Measurements from ENCODE around the gene GLS.
"Not testable (repeated sequence)": the region's sequence is repeated elsewhere in the genome, so short reads cannot be mapped to it uniquely, and the experiment has no call there.

The GLS gene

DNA sequence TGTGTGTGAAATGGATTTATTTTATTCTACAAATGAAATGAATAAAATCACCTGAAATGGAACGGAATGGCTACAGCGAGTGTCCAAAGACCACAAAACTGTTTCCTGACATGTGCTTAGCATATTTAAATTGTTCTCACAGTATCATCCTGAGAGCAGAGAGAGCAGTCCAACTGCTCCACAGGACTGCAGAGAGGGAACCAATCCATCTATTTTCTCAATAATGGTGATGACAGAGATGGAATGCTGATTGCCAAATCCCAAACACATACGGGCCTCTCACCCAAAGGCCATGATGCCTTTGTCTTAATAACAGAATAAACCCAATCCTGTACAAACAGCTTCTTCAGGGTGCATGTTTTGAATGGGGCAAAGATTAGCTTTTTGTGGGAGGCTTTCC, 92.2 kb downstream of the GLS start:
- no peak for DNase-seq (ENCODE audit: low read depth)

DNA sequence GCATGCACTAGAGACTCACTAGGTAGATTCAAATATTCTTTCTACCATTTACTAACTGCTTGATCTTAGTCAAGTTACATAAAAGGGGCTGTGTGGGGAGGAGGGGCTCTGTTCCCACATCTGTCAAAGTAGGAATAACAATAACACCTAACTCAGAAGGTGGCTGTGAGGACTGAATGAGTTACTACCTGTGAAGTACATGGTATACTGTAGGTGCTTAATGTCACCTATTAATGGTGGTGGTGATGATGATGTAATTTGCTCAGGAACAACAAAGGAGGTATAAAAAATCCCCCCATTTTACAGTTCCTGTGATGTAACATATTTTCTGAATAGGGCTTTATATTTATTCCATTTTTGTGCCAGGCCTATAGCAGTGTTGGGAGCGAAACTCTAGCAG, 92.6 kb downstream of the GLS start:
- no peak for DNase-seq (ENCODE audit: low read depth)

DNA sequence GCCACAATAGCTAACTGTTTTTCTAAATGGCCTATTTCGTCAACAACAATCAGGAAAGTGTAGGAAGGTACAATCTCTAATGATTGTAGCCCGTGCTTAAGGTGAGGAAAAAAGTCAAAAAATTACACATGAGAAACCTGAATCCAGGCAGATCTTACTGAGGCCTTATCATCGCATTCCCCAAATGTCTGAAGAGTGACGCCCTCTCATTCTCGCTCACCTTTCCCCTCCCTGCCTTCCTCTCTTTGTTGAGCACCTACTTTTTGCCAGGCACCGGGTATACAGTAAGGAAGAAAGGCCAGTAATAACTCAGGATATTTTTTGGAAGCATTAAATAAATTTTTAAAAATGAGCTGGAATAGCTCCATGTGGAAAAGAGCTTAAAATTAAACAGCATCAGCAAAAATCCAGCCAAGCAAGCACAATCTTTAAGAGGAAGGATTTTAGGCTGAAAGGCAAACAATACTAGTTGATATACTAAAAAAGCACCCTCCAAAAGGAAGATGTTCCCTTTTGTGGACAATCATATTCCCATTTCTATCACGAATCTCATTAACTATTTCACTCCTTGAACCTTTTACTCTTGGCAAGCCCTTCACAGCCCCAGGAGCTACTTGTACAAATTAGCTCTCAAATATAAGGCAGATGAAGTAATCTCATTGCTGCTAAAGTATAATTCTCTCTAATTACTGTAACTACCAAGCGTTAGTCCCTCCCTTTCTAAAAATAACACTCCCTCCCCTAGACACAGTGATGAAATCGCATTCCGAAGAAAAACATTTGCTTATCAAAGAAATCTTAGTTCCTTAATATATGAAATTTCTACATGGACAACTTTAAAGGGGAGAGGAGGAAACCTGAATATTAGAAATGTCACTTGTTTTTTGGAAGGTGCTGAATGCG, 93.4 kb downstream of the GLS start:
- DNase-seq (ENCODE audit: low read depth) = no peak

DNA sequence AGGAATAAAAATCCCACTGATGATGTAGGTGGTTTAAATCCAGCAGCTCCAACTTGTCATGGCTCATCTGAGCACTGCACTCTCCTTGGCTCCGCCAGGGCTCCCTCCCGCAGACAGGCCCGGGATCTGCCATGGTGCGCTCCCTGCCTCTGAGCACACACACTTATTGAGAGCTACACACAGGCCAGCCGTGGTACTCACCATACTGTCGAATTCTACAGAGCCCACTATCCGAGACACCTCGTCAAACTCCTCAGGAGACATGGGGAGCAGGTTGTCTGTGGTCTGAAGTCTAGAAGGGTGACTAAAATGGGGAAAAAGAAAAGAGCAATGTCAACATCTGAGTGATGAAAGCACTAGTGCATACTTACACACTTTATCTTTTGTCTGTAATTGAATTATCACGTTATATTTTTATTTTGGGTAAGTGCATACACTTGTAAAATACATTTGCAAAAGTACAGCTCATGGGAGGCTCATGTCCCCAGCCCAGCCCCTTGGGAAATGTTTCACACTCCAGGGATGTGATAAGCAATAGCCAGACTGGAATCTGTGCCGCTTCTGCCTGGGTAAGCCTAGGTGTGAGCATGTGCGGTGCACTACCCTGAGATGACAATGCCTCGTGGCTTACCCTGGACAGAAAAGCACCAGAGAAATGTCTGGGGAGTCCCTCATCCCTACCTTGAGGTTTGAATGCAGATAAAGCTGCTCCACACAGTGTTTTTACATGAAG, 94.2 kb downstream of the GLS start:
- DNase-seq (ENCODE audit: low read depth) = no peak

DNA sequence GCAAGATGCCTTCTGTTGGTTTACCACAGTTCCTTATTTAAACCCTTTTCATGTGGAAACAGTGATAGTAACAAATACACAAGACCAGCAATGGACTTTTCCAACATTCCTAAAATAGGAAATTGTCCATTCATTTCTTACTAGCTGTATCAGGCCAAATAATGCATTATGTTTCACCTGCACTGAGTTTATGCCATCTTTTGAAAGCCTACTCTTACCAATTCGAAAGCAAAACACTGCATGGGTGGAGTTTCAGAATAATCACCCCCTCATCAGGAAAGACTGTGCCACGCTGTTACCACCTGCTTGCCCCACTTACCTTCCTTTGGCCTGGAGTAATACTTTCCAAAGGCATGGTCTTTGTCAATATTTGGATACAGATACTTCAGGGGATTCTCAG, 95.9 kb downstream of the GLS start:
- DNase-seq (ENCODE audit: low read depth) = no peak

DNA sequence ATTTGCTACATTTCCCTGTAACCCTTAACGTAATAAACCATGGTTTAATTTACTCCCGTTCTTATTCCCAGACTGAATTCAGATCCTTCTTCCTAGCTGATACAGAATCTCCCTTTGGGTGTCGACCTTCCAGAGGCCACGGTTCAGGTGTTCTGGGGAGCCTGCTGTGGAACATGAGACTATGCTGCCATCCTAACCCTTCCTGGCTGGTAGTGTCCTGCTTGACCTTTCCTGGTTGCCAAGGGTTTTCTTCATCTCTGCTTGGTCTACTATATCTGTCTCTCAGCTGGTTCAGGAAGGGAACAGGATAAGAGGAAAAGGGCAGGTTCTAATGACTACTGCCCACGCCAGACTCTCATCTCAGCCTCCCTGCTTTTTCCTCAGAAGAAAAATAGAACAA, 96.9 kb downstream of the GLS start:
- DNase-seq (ENCODE audit: low read depth) = no peak

DNA sequence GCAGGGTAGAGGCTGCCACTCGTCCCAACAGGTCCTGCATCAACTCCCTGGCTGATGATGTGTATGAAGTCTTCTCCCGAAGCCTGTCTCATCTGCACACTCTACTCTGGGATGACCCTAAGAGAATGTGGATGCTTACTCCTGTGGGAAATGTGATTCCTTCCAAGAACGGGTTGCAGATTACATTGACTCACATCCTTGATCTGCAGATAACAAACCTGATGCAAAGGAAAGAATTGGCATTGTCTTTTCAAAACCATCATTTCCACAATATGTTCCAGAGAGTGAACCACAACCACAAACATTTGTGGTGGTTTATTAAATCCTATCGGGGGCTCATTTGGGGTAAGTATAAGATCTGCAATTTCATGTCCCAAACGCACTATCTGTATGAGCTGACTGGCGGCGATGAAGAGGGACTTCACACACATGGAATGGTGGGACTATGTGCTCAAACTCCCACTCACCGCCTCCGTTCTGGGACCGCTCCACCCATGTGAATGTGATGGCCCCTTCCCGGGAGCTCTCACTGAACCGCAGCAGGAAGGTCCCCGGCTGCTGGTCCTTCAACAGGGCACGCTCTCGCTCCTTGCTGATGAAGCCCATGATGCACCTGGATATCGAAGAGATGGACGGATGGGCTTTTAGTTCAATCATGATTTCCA, 97.9 kb downstream of the GLS start:
- no peak for DNase-seq (ENCODE audit: low read depth)

DNA sequence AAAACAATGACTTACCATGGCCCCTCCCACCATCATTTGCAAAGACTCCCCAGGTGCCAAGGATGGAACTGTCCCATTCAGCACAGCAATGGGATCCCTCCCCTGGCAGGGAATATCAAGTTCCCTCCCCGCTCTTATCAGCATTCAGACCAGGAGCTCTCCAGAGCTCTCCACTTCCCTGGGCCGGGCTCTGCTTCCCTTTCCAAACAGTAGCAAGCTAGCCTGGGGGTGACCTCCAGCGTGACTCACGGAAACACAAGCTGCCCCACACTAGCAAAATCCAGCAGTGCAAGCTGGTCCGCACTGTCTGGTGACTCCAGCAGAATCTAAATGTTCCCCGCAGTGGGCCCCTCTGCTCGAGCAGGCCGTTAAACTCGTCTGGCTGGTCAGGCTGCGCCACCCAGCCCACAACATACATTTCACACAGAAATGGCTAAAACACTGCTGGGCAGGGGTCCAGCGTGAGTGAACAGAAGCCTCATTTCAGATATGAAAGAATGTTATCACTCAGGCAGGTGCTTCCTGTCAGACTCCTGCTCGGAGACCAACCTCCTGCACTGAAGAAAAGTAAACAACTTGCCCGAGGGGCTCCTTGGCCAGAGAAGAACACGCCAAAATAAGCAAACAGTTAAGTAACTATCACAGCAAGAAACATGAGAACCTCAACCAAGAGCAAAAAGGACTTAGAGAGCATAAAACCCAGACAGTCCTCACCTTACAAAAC, 99.4 kb downstream of the GLS start:
- DNase-seq (ENCODE audit: low read depth) = no peak

DNA sequence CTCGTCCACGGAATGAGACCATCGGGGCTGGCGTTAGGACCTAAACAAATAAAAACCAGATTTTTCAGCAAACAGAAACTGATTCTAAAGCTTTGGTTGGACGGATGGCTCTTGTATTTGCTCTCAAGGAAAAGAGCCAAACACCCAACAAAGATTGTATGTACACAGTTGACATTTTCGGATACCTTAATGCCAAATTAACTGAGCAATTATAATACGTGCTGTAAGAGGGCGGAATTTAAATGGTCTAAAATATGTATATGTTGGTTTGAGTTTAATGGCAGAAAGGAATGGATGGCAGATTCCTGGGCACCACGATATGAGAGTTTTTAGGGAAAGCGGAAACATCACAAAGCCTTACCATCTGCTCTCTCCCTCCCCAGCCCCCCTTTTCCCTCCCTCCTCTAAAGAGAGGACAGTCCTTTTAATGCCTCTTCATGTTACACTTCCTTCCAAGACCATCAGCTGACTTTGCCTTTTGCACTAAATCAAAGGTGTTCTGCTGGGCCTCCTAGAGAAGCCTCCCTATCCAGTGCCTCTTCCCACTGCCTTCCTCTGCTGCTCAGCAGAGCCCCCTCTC, 100.1 kb downstream of the GLS start:
- DNase-seq (ENCODE audit: low read depth) = no peak

DNA sequence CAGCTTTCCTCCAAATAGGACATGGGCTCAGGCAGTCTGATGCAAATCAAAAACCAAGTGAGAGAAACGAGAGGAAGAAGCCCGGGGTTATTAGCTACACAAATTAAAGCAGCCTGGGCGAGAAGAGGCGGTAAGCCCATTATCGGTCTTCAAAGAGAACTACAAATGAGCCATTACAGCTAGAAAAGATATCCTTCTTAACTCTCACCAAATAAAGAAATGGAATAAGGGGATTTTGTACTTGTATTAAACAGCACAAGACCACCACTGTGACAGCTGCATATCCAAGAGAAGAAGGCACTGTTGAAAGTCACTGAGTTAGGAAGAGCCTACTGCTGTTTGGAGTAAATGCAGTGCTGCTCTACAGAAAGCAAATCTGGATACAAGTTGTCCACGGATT, 100.7 kb downstream of the GLS start:
- no peak for DNase-seq (ENCODE audit: low read depth)

DNA sequence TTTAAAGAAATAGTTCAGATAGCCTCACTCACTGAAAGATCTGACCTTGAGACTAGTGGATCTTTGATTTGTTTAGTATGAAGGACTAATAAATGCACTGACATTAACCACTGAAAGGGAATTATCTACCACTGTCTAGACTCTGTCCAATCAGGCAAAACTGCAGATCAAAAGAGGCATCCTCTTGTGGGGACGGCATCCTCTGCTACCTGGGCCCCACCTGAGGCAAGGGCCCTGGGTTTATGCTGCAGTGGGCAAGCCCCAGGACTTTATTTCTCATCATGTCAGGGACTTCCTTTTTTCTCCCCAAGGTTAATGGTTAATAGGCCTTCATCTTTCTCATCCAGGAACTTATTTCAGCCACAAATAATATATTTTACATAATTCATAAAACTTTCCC, 101.1 kb downstream of the GLS start:
- no peak for DNase-seq (ENCODE audit: low read depth)

DNA sequence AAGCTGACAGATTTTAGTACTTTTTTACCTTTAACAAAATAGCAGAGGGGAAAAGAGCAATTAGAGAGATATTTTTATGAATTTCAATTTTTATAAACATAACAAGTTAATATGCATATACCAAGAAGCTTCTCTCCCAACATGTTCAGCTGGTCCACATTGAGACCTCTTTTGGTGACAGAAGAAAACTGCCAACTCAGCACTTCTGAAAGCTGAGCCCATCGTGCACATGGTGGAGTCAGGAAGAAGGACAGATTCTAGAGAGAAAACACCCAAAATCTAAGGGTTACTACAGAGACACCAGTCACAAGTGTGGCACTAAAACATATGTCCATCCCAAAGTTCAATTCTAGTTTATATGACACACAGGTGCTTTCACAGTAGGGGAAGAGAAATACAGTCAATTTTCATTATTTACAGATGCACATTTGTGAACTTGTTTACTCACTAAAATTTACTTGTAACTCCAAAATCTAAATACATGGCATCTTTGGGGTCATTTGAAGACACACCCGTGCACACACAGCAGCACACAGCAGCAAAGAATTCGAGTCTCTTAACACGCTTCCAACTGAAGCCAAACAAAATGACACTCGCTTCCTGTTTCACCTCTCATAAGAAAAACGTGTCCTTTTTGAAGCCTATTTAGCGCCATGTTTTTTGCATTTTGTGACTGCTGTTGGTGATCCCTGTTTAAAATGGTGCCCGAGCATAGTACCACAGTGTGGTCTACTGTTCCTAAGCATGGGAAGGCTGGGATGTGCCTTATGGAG, 101.8 kb downstream of the GLS start:
- no peak for DNase-seq (ENCODE audit: low read depth)

DNA sequence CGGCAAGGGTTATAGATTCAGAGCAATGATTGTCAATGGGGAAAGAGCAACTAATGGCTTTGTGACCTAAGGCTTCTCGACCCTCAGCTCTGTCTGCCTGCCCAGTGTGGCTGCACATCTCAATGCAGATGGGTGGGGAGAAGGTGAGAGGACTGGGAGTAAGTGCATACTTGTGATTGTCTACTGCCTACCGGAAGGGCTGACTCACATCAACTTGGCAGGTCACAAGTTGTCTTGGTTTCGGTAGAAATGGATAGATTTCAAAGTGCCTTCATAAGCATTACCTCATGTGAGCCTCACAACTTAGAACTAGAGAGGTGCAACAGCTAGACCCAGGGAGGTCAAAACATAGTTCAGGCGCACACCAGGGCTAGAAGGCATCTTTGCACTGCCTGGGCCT, 104.0 kb downstream of the GLS start:
- DNase-seq (ENCODE audit: low read depth) = no peak

DNA sequence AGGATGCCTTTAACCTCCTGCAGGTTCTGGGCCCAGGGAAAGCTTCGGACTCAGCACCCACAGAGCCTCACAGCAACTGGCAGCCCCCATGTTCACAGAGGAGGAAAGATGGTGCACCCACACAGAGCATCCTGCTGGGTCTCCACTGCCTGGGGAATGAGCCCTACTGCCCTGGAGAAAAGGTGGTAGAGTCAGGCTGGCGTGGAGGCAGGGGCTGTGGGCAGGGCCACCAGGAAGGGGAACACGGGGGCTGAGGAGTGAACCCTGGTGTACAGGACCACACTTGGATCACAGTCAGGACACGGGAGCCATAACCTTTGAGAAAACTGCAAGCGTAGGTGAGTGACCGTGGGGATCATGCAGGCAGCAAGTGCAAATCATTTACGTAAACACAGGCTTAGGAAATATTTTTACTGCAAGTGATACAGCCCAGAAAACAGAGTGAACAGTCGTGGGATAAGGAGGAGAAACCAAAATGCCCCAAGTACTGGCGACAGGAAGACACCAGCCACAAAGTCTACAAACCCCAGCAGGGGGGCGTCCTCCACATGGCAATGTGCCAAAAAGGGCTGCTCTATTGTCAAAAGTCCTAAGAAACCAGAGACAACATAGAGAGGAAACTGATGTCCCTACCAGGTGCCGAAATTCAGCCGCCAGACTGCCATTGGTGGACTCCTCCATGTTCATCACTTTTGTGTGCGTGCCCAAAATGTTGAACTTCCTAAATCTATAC, 105.8 kb downstream of the GLS start:
- no peak for DNase-seq (ENCODE audit: low read depth)

DNA sequence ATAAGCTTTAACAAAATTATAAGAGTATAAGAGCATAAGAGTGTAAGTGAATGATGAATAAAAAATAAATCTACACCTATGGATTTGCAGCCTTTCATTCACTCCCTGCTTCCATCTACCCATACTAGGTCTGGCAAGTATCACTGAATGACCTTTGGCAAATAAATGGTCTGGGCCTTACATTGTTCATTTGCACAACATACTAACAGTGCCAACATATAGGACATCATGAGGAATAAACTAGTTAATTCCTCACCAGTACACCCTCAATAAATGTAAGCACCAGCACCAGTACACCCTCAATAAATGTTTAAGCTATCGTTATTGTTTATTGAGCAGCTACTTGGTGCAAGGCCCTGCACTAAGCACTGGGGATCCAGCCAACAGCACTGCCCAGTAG, 106.5 kb downstream of the GLS start:
- no peak for DNase-seq (ENCODE audit: low read depth)

DNA sequence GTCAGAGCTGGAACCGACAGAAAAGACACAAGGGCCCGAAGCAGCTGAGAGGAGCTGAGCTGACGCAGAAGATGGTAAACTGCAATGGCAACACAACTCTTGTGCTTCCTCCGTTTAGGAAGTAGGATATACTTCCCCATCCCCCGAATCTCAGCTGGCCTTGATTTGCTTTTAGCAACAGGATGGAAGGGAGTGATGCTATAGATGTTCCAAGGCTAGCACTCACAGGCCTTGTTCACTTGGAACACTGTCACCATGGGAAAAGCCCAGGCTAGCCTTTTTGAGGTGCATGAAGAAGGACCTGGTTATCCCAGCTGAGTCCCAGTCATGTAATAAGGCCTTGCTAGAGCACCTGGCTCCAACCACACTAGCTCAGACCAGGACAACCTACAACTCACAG, 107.3 kb downstream of the GLS start:
- DNase-seq (ENCODE audit: low read depth) = no peak

DNA sequence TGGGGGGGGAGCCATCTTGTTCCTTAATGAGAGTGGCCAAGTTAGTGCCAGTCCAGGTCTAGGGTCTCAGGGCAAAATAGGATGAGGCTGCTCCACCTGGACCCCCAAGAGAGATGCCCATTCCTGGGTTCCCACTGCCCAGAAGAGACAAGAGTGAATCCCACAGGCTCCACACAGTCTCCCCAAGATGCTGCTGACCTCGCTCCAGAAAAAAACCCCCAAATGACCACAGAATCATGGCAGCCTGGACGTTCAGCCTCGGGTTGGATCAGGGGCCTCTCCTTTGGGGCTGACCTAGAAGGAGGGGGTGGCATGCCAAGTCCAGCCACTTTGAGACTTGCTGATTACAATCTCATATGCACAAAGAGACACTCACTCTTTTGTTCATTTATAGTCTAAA, 108.3 kb downstream of the GLS start:
- DNase-seq (ENCODE audit: low read depth) = no peak

DNA sequence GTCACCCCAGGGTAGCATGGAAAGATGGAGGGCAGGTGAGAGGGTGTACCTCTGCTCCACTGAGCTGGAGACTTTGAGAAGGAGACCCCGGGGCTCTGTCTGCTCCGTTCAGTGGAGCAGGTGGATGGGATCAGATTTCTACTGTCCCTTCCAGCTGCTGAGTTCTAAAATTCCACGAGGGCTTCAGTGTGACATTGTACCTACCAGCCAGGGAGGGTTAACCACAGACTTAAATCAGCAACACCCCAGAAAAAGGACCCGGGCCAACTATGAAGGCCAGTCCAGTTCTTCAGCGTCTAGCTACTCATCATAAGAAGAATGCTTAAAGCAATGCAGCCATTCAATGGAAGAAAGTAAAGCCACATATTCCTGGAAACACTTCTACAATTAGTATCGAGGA, 109.5 kb downstream of the GLS start:
- DNase-seq (ENCODE audit: low read depth) = no peak

DNA sequence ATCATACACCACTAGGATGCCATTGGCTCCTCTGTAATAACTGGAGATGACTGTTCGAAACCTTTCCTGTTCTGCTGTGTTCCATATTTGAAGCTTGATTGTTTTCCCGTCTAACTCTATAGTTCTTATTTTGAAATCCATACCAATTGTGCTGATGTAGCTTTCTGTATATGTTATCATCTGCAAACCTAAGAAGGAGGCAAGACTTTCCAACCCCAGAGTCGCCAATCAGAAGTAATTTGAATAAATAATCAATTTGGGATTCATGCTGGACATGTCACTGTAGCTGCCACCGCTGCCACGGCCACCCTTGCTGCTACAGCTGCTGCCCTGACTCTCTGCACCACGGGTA, 112.6 kb downstream of the GLS start:
- no peak for DNase-seq (ENCODE audit: low read depth)

DNA sequence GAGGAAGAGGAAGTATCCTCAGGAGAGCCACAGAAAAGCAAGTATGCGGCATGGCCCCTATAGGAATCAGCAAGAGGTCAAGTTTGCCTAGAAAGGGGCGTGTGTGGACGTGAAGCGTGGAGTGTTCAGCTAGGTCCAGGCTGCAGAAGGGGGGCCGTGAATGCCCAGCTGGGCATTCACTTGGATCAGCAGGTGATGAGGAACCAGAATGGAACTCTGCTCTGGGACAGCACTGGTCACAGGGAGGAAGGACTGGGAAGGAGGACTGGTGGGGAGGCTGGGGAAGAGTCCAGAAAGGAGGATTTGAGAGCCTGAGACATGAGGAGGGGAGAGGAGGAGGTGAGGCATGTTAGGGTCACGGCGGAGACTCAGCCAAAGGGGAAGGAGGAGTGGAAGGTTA, 113.5 kb downstream of the GLS start:
- DNase-seq (ENCODE audit: low read depth) = no peak

DNA sequence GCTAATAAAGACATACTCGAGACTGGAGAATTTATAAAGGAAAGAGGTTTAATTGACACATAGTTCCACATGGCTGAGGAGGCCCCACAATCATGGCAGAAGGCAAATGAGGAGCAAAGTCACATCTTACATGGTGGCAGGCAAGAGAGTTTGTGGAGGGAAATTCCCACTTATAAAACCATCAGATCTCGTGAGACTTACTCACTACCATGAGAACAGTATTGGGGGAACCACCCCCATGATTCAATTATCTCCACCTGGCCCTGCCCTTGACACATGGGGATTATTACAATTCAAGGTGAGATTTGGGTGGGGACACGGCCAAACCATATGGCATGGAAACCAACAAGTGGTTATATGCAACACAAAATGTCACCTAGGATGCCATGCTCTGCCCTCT, 114.7 kb downstream of the GLS start:
- DNase-seq (ENCODE audit: low read depth) = not testable (repeated sequence)

Data from stimulated activated CD8-positive, alpha-beta memory T cell treated with anti-CD3 and anti-CD28 coated beads, Interleukin-15, amount 100 ng/mL, for 24 hours (primary cell).